GM23338 (cell line): ENCODE data around the gene MT1E. TPM values are rescaled to one million over a fixed set of nuclear protein-coding genes. Genes with fewer than 3 reads are reported as not detected.

ENCODE experiments used
- ATAC-seq: fragments of 200-7000 bp; cut with Tn5 transposase; 3 replicates; pipeline ENCODE4 v1.9.1; 2020
- DNase-seq: peaks from one replicate; pipeline ENCODE4 v3.0.0-alpha.2; 2015; ENCODE audit warnings: low spot score
- H2AFZ ChIP-seq: fragments of 200-600 bp; sonication (generic); 2 replicates; pipeline ENCODE4 v1.8.0; 2016; ENCODE audit warnings: antibody characterized with exemption, mild to moderate bottlenecking, moderate library complexity
- H3F3A ChIP-seq: fragments of 200-600 bp; sonication (generic); replicated peaks from 2 replicates; pipeline ENCODE4 v1.8.0; 2017; ENCODE audit warnings: antibody characterized with exemption, mixed run types, low read depth
- H3K27ac ChIP-seq: fragments of 200-600 bp; sonication (generic); 2 replicates; pipeline ENCODE4 v1.6.1; 2016; ENCODE audit warnings: low read depth
- H3K27me3 ChIP-seq: fragments of 200-600 bp; sonication (generic); 2 replicates; pipeline ENCODE4 v1.8.0; 2016; ENCODE audit warnings: mild to moderate bottlenecking, mixed run types, moderate library complexity; ENCODE audit not compliant: insufficient read depth
- H3K36me3 ChIP-seq: fragments of 200-600 bp; sonication (generic); 2 replicates; pipeline ENCODE4 v1.8.0; 2016; ENCODE audit warnings: mild to moderate bottlenecking; ENCODE audit not compliant: insufficient read depth
- H3K4me1 ChIP-seq: fragments of 200-600 bp; sonication (generic); 2 replicates; pipeline ENCODE4 v1.8.0; 2016; ENCODE audit warnings: mild to moderate bottlenecking, moderate library complexity; ENCODE audit not compliant: insufficient read depth
- H3K4me2 ChIP-seq: fragments of 200-600 bp; sonication (generic); 2 replicates; pipeline ENCODE4 v1.7.1; 2017; ENCODE audit warnings: mixed run types
- H3K4me3 ChIP-seq: fragments of 200-600 bp; sonication (generic); 2 replicates; pipeline ENCODE4 v1.6.1; 2016; ENCODE audit warnings: mixed run types
- H3K79me2 ChIP-seq: fragments of 200-600 bp; sonication (generic); replicated peaks from 2 replicates; pipeline ENCODE4 v1.8.0; 2017; ENCODE audit warnings: mild to moderate bottlenecking; ENCODE audit not compliant: insufficient read depth
- H3K9me2 ChIP-seq: fragments of 200-600 bp; sonication (generic); 2 replicates; pipeline ENCODE4 v1.8.0; 2017; ENCODE audit not compliant: insufficient read depth
- H4K20me1 ChIP-seq: fragments of 200-600 bp; sonication (generic); replicated peaks from 2 replicates; pipeline ENCODE4 v1.8.0; 2017; ENCODE audit warnings: mild to moderate bottlenecking; ENCODE audit not compliant: insufficient read depth
- H3K27ac Mint-ChIP-seq: 2 replicates; pipeline ENCODE4 v1.8.0; 2020; ENCODE audit warnings: inconsistent platforms, mild to moderate bottlenecking, moderate library complexity, mixed read lengths
- H3K27me3 Mint-ChIP-seq: 3 replicates; pipeline ENCODE4 v1.8.0; 2022; ENCODE audit warnings: low read depth, mild to moderate bottlenecking, moderate library complexity, mixed read lengths, inconsistent platforms; ENCODE audit not compliant: insufficient read depth, poor library complexity
- H3K36me3 Mint-ChIP-seq: 3 replicates; pipeline ENCODE4 v1.8.0; 2021; ENCODE audit warnings: low read depth, mild to moderate bottlenecking, inconsistent platforms, moderate library complexity, mixed read lengths
- H3K4me1 Mint-ChIP-seq: 3 replicates; pipeline ENCODE4 v1.8.0; 2020; ENCODE audit warnings: mild to moderate bottlenecking, inconsistent platforms, mixed read lengths
- H3K4me3 Mint-ChIP-seq: 3 replicates; pipeline ENCODE4 v1.8.0; 2021; ENCODE audit warnings: moderate library complexity, mild to moderate bottlenecking, inconsistent platforms, mixed read lengths
- H3K9me3 Mint-ChIP-seq: 3 replicates; pipeline ENCODE4 v1.8.0; 2020; ENCODE audit warnings: moderate library complexity, mild to moderate bottlenecking, inconsistent platforms, mixed read lengths
- CREB1 ChIP-seq: fragments of 250-450 bp; sonication (Bioruptor Pico); IDR thresholded peaks from 2 replicates; pipeline ENCODE4 v1.5.0; 2020; ENCODE audit warnings: low read depth, mild to moderate bottlenecking, moderate library complexity
- EZH2 ChIP-seq: fragments of 200-600 bp; sonication (generic); IDR thresholded peaks from one replicate; pipeline ENCODE4 v1.8.0; 2017; ENCODE audit warnings: antibody characterized with exemption, mild to moderate bottlenecking, low read depth; ENCODE audit not compliant: unreplicated experiment
- EZH2phosphoT487 ChIP-seq: fragments of 200-600 bp; sonication (generic); IDR thresholded peaks from one replicate; pipeline ENCODE4 v1.8.1; 2018; ENCODE audit warnings: antibody characterized with exemption; ENCODE audit not compliant: unreplicated experiment
- JUNB ChIP-seq: IDR thresholded peaks from one replicate; pipeline ENCODE4 v1.6.1; 2016; ENCODE audit warnings: antibody characterized with exemption; ENCODE audit not compliant: unreplicated experiment
- NANOG ChIP-seq: IDR thresholded peaks from 2 replicates; pipeline ENCODE4 v1.6.1; 2016; ENCODE audit warnings: antibody characterized with exemption, borderline replicate concordance
- POLR2AphosphoS5 ChIP-seq: IDR thresholded peaks from 2 replicates; pipeline ENCODE4 v1.6.1; 2016; ENCODE audit warnings: antibody characterized with exemption, low read depth
- REST ChIP-seq: IDR thresholded peaks from one replicate; pipeline ENCODE4 v1.6.1; 2018; ENCODE audit warnings: antibody characterized with exemption; ENCODE audit not compliant: unreplicated experiment
- STAT1 ChIP-seq: IDR thresholded peaks from one replicate; pipeline ENCODE4 v1.6.1; 2016; ENCODE audit warnings: antibody characterized with exemption; ENCODE audit not compliant: unreplicated experiment
- ZNF114 ChIP-seq: fragments of 250-450 bp; sonication (Bioruptor Pico); IDR thresholded peaks from 2 replicates; pipeline ENCODE4 v1.5.0; 2020; ENCODE audit warnings: mild to moderate bottlenecking, moderate library complexity
- ZNF331 ChIP-seq: fragments of 250-450 bp; sonication (Bioruptor Pico); IDR thresholded peaks from 2 replicates; pipeline ENCODE4 v1.5.0; 2020; ENCODE audit warnings: low read depth, mild to moderate bottlenecking, moderate library complexity
- polyA plus RNA-seq: library from polyadenylated mRNA; unstranded; fragments of >200 nt; fragmentation: Nextera tagmentation; extraction: Ambion mirVana; gene quantifications from 2 replicates; pipeline ENCODE4 v1.2.1, GENCODE V29; 2016
- total RNA-seq: library from RNA; depleted of rRNA; stranded (reverse); fragments of >200 nt; shearing (Covaris generic); gene quantifications from 2 replicates; pipeline ENCODE4 v1.2.3, GENCODE V29; 2014
- TF ChIP-seq, protein P1 (sequence below): IDR thresholded peaks from 2 replicates; pipeline ENCODE4 v1.6.1; 2016; ENCODE audit warnings: antibody characterized with exemption

The MT1E gene
- total and polyA plus RNA-seq, 2 experiments from 2014 or later, result 31.0 to 121 TPM

- no peaks in the 10 kb centered on the region; the same call in 2 of the 3 replicates for H3K36me3 Mint-ChIP-seq
- Histone ChIP-seq H4K20me1 (peaks cover 19% of the 10 kb centered on the region), H3K36me3 (no peaks in the 10 kb centered on the region; the same call in 1 of the 2 replicates), H3K4me1 (peaks cover 14% of the 10 kb centered on the region; the same call in 1 of the 2 replicates), H3K4me2 (peak overlapping the region; percentile 85), H3K9me2 (no peaks in the 10 kb centered on the region), H3K4me3 (peak overlapping the region; percentile 60), H2AFZ (0 out of 2 replicates have a peak overlapping the region, but pooled peaks have one; percentile 72), H3K79me2 (no peaks in the 10 kb centered on the region), H3F3A (peaks cover 4% of the 10 kb centered on the region; the same call in 1 of the 2 replicates), H3K27me3 (peaks cover 100% of the 10 kb centered on the region), H3K27ac (no peak overlapping the region)
- H3K9me3 Mint-ChIP-seq, result no peaks in the 10 kb centered on the region; the same call in 2 of the 3 replicates
- H3K27me3 Mint-ChIP-seq, result peaks cover 100% of the 10 kb centered on the region
- TF ChIP-seq EZH2, result peak; percentile 52
- TF ChIP-seq JUNB, result no peak
- H3K27ac Mint-ChIP-seq, result no peak overlapping the region
- no peak for DNase-seq
- peak overlapping the region; percentile 76 for H3K4me3 Mint-ChIP-seq
- peak; percentile 8 for ATAC-seq
- H3K4me1 Mint-ChIP-seq, result peaks cover 24% of the 10 kb centered on the region
Observed at GRCh38 chr16:56632848-56633365, 7.3 kb downstream of the MT1E start.

DNA sequence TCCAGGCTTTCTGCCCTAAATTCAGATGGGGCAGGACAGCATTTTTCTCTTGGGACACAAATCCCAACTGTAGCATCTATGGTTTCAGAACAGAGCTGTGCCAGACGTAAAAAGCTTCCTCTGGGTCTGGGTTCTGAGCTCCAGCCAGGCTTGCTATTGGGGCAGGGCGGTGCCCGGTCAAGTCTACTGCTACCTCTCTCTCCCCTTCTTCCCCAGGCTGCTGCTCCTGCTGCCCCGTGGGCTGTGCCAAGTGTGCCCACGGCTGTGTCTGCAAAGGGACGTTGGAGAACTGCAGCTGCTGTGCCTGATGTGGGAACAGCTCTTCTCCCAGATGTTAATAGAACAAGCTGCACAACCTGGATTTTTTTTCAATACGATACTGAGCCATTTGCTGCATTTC lies 8.0 kb downstream of the MT1E start:
- H3K27ac ChIP-seq, result no peak overlapping the region
- peak overlapping the region; percentile 76; the same call in 2 of the 3 replicates for H3K4me3 Mint-ChIP-seq
- ATAC-seq, result no peak
- H3K27ac Mint-ChIP-seq, result no peak overlapping the region
- H3F3A ChIP-seq, result peaks cover 4% of the 10 kb centered on the region; the same call in 1 of the 2 replicates
- H3K4me2 ChIP-seq, result no peak overlapping the region
- no peaks in the 10 kb centered on the region; the same call in 2 of the 3 replicates for H3K9me3 Mint-ChIP-seq
- peaks cover 14% of the 10 kb centered on the region; the same call in 1 of the 2 replicates for H3K4me1 ChIP-seq
- H3K27me3 ChIP-seq, result peaks cover 100% of the 10 kb centered on the region
- no peaks in the 10 kb centered on the region for H3K79me2 ChIP-seq
- peak; percentile 36 for TF ChIP-seq EZH2
- TF ChIP-seq NANOG, result no peak
- H3K36me3 ChIP-seq, result no peaks in the 10 kb centered on the region; the same call in 1 of the 2 replicates
- no peak overlapping the region for H2AFZ ChIP-seq
- H3K4me1 Mint-ChIP-seq, result peaks cover 26% of the 10 kb centered on the region
- peaks cover 19% of the 10 kb centered on the region for H4K20me1 ChIP-seq
- H3K9me2 ChIP-seq, result no peaks in the 10 kb centered on the region
- H3K36me3 Mint-ChIP-seq, result no peaks in the 10 kb centered on the region; the same call in 2 of the 3 replicates
- no peak overlapping the region for H3K4me3 ChIP-seq
- DNase-seq, result no peak
- H3K27me3 Mint-ChIP-seq, result peaks cover 100% of the 10 kb centered on the region

- H4K20me1 ChIP-seq, result peaks cover 19% of the 10 kb centered on the region
- peaks cover 100% of the 10 kb centered on the region for H3K27me3 ChIP-seq
- peaks cover 11% of the 10 kb centered on the region; the same call in 1 of the 2 replicates for H3F3A ChIP-seq
- H3K9me2 ChIP-seq, result no peaks in the 10 kb centered on the region
- Mint-ChIP-seq H3K27me3 (peaks cover 100% of the 10 kb centered on the region), H3K4me3 (peak overlapping the region; percentile 71), H3K9me3 (no peaks in the 10 kb centered on the region; the same call in 2 of the 3 replicates), H3K27ac (no peak overlapping the region), H3K4me1 (peaks cover 30% of the 10 kb centered on the region), H3K36me3 (no peaks in the 10 kb centered on the region; the same call in 2 of the 3 replicates)
- peak overlapping the region; percentile 53 for H3K4me3 ChIP-seq
- no peak overlapping the region for H3K27ac ChIP-seq
- ATAC-seq (peak; percentile 4; the same call in 2 of the 3 replicates), DNase-seq (peak; percentile 46)
- peak overlapping the region; percentile 38; the same call in 1 of the 2 replicates for H2AFZ ChIP-seq
- H3K79me2 ChIP-seq, result no peaks in the 10 kb centered on the region
- peaks cover 19% of the 10 kb centered on the region; the same call in 1 of the 2 replicates for H3K4me1 ChIP-seq
- H3K4me2 ChIP-seq, result peak overlapping the region; percentile 75
- H3K36me3 ChIP-seq, result no peaks in the 10 kb centered on the region; the same call in 1 of the 2 replicates
- TF ChIP-seq JUNB, result no peak
- TF ChIP-seq POLR2AphosphoS5, result no peak
- no peak for TF ChIP-seq ZNF331 (CRISPR knock-in tag)
- no peak for TF ChIP-seq NANOG
- TF ChIP-seq REST, result no peak
- TF ChIP-seq EZH2phosphoT487, result peak; percentile 91
- no peak for TF ChIP-seq CREB1
- TF ChIP-seq ZNF114, result no peak
- TF ChIP-seq, protein P1, sequence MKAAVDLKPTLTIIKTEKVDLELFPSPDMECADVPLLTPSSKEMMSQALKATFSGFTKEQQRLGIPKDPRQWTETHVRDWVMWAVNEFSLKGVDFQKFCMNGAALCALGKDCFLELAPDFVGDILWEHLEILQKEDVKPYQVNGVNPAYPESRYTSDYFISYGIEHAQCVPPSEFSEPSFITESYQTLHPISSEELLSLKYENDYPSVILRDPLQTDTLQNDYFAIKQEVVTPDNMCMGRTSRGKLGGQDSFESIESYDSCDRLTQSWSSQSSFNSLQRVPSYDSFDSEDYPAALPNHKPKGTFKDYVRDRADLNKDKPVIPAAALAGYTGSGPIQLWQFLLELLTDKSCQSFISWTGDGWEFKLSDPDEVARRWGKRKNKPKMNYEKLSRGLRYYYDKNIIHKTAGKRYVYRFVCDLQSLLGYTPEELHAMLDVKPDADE, result no peak
- no peak for TF ChIP-seq STAT1
- TF ChIP-seq EZH2, result peak; percentile 98
Observed at GRCh38 chr16:56634715-56635440, 9.3 kb downstream of the MT1E start.
